Metanephros (tissue), 2 donors: ENCODE results near the gene IMPDH1. TPM values are rescaled to one million over a fixed set of nuclear protein-coding genes. Genes with fewer than 3 reads are reported as not detected.

ENCODE experiments used
- small RNA-seq: library from RNA; depleted of rRNA; stranded (forward); fragments of <200 nt; gene quantifications from one replicate; pipeline ENCODE3, GENCODE V24; 2014; ENCODE audit warnings: low replicate concordance
- total RNA-seq: library from RNA; depleted of rRNA; stranded (reverse); fragments of >200 nt; gene quantifications from one replicate; pipeline ENCODE4 v1.2.3, GENCODE V29; 2014

Gene IMPDH1
- total RNA-seq = 21.8 TPM

GRCh38 chr7:128409596-128410450 is at the start of gene IMPDH1:
IMPDH1 (minus strand) TSS chr7:128409982; CDS start chr7:128409901, 81 bp downstream.

DNA sequence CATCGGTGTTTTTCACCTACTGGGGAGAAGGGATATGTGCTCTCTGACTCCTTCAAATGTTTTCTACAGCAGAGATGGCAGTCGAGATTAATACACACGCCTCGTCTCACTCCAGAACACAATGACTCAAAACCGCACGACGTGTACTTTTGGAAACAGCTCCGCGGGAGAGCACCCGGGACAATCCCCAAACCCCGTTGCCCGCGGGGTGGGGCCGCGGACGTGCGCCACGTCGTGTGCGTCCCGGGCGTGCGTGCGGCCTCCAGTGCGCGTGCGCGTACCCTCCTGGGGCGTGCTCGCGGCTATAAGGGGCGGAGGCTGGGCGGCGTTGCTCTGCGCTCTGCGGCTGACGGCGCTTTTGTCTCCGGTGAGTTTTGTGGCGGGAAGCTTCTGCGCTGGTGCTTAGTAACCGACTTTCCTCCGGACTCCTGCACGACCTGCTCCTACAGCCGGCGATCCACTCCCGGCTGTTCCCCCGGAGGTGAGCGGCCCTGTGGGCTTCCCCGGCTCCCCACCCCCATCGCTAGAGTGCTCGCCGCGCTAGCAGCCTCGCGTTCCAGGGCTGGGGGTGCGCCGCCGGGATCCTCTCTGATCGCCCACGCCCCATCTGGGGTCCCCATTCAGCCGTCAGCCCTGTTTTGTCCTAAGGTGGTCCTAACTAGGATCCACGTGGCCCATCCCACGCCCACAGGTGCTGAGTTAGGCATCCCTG is 45.9 kb upstream of the IMPDH1 start, which contains the start of gene HILPDA:
TSS of gene HILPDA (plus strand) at position 336 of the 712 bp plus-strand sequence. CDS start 1,391 bp downstream, outside the sequence.

DNA sequence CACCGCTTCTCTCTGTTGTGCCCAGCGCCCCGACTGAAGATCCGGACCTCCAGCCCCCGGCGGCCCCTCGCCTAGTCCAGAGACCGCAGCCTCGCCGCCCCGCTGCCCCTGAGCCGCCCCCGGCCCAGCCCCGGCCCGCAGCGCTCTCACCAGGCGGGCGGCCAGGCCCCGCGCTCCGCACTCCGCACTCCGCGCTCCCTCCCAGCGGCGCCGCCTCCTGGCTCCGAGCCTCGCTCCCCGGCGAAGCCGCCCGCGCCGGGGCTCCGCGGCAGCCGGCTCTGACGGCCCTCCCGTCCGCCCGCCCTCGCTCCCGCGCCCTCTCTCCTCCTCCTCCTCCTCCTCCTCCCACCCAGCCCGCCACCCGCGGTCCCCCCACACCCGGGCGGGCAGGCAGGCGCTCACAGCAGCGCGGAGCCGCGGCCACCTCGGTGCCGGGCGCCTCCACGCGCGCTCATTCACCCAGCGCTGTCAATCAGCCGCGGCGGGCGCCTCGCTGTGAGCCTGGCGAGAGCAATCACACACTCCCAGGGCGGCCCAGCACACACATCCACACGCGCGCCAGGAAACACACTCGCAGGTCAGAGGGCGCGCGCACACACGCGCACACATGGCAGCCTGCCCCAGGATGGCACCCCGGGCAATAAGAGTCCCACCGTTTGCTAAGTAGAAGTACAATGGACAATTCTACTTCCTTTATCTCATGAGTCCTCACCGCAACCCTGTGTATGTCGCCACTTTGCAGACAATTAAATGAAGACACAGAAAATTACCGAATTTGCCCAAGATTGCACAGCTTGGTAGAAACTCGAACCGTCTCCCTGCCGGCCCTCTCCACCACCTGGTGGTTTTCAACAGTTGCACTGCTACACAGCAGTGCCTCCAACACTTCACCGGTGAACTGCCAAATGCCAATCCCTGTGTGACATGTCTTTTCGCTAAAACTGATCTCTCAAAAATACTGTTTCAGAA is 48.1 kb downstream of the IMPDH1 start, which contains the start of gene PRRT4:
TSS of gene PRRT4 (minus strand) at position 280 of the 969 bp plus-strand sequence.

GRCh38 chr7:128343554-128344430 is 66.0 kb downstream of the IMPDH1 start, which contains the start of gene RBM28:
RBM28 (minus strand) TSS chr7:128343908; CDS start chr7:128343793, 115 bp downstream.

Small RNA genes lying within 50 kb of the gene (small RNA-seq; reads per million reads assigned to genes)
- gene AC010655.1 = not detected
- gene RNU7-27P = not detected
- not detected for gene RNU7-54P

Other genes with a start within 250 kb of the IMPDH1 start
- 0.70 TPM for gene LEP, start 168.7 kb downstream of the IMPDH1 start, total RNA-seq
- 16.2 TPM for gene RBM28, start 66.1 kb downstream of the IMPDH1 start, total RNA-seq
- 3.3 TPM for gene PRRT4, start 48.3 kb downstream of the IMPDH1 start, total RNA-seq
- gene HILPDA, start 45.9 kb upstream of the IMPDH1 start, total RNA-seq = 61.0 TPM
- gene METTL2B, start 66.8 kb upstream of the IMPDH1 start, total RNA-seq = 25.9 TPM